GM21576 (cell line): ENCODE data around the gene ZDHHC3.

Source experiments
- ATAC-seq: cut with Tn5 transposase; IDR thresholded peaks from one replicate; pipeline ENCODE4 v1.9.1; 2021; ENCODE audit warnings: mild to moderate bottlenecking, moderate library complexity; ENCODE audit not compliant: unreplicated experiment

ZDHHC3 gene

DNA sequence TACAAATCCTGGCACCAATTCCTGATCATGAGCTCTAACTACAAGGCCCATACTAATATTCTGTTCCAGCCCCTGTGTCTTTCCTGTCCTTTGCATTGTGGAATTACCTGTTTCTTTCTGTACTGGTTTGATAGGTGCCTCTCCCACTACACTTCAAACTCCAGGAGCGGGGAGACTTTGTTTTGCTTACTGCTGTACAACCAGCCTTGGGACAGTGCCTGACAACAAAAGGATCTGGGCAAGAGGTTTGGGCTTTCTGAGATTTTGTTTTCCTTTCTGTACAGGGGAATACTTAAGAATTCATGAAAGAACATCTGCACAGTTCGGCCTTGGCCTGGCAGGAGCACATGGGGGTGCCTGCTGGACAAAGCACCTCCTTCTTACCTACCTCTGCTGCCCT lies 45.1 kb downstream of the ZDHHC3 start:
- ATAC-seq: no peak

DNA sequence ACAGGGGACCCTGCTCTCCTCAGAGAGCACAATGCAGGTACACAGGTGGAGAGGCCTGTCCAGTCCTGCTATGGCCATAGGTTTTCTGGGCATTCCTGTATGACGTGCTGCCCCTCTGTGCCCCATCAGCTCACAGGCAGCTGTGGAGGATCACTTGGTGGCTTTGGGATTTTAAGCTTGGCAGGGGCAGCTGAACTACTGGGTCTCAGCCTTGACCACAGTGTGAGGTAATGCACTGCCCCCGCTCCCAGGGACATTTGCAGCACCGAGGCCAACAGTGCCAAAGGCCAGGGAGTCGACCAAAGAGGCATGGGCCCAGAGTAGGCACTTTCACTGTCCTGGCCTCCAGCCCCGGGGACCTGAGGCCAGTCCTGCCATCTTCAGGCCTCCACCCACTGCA lies 46.2 kb downstream of the ZDHHC3 start:
- no peak for ATAC-seq

DNA sequence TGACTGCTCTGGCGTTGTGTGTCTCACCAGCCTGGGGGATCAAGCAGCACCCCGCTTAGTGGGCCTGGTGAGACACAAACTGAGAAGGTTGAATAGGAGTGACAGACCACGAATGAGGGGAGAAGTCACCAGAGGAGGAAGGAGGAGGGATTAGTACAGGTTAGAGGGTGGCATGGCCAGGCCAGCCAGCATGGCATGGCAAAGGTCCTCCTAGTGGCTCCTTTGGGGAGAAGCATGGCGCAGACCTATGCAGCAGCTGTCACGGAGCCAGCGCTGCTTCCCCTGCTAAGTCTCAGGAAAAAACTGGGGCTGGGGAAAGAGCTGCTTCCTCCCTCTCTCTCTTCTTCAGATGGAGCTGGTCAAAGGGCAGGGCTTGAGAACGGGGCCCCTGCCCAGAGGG lies 48.6 kb downstream of the ZDHHC3 start:
- no peak for ATAC-seq

DNA sequence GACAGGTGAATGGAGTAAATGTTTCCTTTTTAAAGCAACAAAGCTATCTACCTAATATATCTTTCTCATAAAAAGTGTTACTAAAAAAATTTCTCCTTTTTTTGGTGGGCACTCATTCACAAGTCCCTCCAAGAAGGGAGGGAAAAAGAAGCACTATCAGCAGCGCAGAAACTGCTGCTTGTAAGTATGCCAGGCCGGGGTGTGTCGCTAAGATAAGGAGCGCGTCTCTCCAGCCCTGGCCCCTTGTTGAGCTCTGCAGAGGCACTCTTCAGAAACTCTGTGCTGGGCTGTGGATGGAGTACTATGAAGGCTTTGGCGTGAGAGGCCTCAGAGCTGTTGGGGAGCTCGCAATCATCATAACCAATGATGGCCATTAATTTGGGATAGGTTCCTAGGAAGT lies 49.1 kb downstream of the ZDHHC3 start:
- ATAC-seq: no peak

DNA sequence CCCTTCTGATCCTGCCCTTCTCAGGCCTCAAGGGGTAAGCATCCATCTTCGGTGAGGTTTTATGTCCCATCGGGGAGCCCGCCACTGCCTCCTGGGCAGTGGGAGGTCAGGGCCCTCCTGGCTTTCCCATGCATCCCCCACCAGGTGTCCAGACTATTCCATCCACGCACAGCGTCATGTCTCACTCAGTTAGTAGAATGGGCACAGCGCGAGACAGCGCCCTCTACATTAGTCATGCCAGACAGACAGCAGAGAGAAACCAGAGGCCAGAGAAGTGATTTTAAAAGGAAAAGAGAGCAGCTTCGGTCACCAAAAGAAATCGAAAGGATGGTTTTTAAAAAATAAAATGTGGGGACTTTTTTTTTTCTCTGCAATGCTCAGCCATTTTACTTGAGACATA lies 49.8 kb downstream of the ZDHHC3 start:
- no peak for ATAC-seq

DNA sequence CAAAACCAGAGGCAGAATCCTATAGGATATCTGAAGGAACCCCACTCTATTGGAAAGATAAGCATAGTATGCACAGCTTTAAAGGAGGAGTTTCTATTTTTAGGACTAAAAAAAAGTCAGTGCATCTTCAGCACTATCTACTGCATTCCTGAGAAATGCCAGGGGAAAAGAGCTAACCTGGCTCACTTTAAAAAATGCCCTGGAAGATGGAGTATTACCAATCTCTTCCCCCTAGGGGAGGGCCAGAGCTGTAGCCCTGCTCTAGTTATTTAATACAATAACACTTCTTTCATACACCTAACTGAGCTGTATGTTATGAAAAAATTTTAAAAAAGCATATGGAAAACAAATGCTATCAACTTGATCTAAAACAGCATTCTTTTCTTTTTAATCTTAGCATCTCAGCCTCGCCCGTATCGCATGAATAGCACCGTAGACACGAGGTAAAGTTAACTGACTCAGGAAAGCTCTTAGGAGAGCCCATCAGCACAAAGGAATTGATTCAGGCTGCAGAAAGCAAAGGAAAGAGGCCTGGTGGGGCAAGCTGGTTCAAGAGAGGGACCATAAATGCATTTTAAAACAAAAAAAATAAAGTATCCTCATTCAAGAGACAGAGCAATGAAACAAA lies 51.4 kb downstream of the ZDHHC3 start:
- no peak for ATAC-seq

DNA sequence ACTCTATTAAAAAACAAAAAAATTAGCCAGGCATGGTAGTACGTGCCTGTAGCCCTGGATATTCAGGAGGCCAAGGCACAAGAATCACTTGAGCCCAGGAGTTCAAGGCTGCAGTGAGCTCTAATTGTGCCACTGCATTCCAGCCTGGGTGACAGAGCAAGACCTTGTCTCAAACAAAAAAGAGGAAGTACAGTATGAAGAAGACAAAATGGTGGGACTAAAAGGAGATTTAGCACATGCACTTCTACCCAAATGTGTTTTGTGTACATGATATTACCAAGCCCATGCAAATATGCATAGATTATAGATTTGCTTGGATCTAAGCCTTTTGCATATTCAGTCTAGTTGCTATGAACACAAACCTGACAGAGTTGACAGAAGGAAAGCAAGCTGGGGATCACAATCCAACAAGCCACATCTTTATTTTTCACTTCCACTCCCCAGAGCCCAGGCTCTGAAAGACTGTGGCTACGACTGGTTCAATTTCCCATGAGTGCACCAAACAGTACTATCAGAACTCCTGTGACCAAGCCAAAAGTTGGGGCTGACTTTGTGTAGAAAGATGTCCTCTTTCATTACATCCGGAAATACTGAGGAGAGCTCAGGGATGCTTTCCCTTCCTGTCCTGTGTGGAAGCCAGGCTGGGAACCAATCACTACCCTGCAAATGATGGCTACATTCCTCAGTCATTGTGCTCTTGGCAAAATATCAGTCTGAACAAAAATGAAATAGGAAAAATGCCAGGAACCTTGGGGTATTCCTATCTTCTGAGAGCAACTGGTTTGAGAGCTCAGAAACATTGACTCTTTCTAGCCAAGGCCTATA lies 52.1 kb downstream of the ZDHHC3 start:
- no peak for ATAC-seq

DNA sequence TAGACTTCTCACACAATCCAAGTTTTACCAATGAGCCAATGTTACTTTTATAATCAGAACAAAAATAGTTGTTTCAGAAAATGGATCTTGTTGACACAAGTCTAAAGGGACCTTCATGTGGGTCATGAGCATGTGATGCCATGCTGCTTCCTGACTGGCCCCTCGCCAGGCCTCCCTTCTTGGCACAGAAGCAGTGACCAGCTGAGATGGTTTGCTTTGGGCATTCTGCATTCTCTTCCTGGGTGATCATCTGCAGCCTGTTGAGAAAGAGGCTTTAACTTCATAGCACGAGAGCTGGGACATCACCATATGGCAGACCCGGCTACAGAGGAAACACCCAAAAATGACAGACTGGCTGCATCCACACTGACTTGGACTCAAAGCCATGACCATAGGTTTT lies 55.9 kb downstream of the ZDHHC3 start:
- no peak for ATAC-seq

DNA sequence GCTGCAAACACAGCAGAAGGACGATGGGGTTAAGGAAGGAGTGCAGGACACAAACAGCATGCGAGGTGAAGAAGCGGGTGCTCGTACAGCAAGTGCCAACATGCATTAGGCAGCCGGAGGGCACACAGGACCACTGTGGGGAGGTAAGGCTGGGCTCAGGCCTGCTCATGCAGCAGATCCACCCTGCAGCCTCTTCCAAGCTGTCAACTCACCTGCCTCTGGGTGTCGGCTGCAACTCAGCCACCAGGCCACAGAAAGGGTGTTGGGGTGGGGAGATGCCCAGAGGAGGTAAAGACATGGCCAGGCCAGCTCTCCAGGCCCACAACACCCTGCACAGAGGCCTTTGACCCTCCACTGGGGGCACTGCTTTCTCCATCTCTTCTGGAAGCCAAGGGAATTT lies 57.4 kb downstream of the ZDHHC3 start:
- ATAC-seq: no peak

DNA sequence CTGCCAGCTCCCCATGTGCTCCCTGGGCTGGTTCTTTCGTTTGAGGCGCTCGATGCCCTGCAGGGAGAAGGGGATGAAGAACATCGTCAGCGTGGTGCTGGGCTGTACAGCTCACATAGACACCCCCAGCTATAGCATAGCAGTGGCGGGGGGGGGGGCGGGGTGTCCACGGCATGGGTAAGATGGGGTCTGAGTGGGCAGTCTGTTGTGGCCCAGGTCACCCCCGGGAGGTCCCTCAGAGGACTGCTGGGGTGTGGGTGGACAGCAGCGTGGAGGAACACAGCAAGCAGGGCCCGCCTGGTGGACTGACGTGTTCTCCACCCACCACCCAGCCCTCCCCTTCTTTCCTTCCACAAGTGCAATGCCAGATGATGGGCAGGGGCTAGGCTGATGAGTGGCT lies 57.9 kb downstream of the ZDHHC3 start:
- no peak for ATAC-seq

DNA sequence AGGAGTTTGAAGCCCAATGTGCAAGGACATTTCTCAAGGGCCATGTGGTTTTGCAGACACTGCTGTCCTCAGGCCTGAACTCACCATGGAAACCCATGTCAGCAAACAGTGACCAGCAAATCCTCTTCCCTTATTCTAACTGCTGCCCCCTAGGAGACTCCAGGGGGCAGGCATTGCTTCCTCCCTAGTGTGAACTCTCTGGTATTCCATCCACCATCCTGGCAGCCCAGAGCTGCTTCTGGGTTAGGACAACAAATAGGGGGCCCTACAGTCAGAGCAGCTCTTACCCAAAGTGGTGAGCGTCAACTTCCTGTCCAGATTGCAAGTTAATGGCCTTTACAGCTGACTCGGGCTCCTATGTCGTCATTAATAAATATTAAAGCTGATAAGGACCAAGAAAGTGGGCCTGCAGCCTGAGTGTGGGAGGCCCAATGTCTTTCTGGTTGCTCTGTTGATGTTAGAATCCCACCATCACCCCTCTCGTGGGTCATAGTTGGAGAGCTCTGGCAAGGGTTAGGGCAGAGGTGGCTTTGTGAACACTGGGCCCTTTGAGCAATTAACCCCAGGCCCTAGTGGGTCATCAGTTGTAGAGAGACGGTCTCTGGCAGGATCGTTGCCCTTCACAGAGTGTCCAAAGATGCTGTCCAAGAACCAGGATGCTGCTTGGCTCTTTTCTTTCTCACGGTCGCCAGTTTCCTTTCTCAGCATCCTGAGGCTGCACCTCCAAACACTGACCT lies 60.1 kb downstream of the ZDHHC3 start:
- no peak for ATAC-seq

DNA sequence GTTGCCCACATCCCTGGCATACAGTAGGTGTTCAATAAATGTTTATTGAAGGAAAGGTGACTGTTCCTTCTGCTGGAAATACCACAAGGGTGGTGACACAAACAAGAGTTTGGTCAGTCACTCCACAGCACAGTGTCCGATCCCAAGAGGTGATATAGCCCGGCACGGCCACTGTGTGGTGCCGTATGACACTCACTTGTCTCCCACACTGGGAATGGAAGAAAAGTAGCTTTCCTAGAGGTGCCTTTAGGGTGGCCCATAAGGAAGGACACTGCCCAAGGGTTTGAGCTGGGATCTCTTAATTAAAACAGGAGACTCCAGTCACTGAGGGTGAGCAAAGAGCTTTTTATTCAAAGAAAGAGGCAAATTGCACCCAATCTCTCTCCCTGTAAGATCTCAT lies 61.0 kb downstream of the ZDHHC3 start:
- no peak for ATAC-seq

DNA sequence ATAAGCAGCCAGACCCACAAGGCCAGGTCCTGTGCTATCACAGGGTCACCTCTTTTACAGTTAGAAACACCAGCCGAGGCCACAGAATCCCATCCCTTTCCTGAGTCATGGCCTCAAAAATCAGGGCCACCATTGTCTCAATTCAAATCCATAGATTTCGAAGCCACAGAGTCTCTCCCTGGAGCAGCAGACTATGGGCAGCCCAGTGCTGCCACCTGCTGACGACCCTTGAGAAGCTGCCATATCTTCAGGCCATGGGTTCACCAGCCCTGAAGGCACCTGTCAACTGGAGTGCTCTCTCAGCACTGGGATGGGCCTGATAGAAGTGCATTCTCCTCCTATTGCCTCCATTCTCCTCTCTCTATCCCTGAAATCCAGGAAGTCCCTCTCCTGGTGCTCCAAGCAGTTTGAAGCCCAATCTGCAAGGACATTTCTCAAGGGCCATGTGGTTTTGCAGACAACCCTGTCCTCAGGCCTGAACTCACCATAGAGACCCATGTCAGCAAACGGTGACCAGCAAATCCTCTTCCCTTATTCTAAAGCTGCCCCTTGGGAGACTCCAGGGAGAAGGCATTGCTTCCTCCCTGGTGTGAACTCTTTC lies 62.0 kb downstream of the ZDHHC3 start:
- no peak for ATAC-seq

DNA sequence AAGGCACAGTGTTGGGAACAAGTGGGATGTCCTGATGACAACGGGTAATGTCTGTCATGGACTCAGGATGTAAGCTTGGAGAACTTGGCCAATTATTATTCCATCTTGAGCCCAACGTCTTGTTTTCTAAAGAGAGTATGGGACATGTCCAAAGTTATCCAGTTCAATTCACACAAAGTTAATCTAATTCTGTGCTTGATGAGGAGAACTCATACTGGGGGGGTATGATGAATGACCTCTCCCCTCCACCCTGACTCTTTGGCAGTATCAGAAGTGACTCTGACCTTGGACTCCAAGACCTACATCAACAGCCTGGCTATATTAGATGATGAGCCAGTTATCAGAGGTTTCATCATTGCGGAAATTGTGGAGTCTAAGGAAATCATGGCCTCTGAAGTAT lies 65.3 kb downstream of the ZDHHC3 start:
- ATAC-seq: no peak

DNA sequence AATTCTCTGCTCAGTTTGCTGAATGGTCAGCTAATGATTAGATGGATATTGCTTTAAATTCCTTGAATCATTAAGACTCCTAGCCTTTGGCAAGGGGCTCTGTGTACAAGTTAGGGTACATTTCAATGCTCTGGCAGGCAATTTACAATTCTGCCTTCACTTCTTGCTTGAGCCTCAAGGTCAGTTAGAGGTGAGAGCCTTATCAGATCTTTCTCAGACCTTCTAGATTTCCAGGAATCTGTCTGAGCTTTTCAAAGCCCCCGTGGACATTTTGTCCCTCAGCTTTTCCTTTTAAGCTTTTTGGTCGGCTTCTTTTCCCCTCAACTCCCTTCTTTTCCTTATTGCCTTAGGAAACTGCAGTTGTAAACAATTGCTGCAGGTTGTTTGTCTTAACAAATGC lies 66.9 kb downstream of the ZDHHC3 start:
- ATAC-seq: no peak

DNA sequence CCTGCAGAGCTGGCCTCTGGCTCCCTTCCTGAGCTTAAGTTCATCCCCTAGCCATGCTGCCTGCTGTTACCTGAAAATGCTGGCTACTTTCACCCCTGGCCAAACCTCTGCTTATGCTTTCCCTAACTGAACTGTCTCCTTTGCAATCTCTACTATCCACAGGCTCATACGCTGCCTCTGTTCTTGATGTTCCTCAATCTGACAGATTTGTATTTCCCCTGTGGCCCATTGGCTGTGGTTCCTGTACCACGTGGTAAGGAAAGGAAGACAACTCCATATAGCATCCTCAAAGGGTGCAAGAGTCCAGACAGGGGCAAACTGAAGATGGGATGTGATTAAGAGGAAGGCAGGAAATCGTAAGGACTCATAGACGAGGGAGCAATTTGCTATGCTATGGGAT lies 68.4 kb downstream of the ZDHHC3 start:
- no peak for ATAC-seq

DNA sequence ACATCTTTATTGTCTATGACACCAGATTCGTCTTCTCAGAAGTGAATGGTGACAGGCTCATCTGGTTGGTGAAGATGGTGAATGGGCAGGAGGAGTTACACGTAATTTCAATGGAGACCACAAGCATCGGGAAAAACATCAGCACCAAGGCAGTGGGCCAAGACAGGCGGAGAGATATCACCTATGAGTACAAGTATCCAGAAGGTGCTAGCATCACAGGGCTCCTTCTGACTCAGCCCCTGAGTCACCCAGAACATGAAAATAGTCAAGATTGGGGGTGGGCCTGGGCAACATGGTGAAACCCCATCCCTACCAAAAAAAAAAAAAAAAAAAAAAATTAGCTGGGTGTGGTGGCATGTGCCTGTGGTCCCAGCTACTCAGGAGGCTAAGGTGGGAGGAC lies 69.0 kb downstream of the ZDHHC3 start:
- no peak for ATAC-seq

DNA sequence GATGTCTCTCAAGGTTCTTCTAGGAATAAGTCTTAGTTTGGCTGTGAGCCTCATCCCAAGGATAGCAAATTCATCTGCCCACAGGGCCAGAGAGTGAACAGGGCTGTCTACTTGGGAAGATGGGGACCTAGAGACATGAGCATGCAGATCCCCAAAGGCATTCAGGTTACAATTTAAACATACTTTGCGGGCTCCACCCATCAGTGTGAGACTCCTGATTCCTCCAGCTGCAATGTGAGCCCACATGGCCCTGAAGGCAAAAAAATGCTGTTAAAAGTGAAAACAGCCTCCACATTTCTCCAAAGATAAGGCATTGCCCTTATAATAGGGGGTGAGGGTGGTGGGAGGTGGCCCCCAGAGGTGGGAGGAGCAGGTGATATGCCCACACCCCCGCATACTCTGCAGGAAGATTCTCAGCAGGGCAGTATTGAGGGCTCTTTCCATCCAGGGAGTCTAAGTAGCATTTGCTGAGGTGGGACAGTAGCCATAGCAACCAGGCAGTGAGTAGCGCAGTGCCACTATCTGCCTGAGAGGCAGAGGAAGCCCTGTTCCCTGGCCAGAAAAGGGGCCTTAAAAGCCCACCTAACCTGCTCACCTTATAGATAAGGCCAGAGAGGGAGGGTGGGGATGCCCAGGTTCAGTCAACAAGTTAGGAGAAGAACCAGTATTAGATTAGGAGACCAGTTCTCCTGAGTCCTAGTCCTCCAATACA lies 70.4 kb downstream of the ZDHHC3 start:
- ATAC-seq: no peak

DNA sequence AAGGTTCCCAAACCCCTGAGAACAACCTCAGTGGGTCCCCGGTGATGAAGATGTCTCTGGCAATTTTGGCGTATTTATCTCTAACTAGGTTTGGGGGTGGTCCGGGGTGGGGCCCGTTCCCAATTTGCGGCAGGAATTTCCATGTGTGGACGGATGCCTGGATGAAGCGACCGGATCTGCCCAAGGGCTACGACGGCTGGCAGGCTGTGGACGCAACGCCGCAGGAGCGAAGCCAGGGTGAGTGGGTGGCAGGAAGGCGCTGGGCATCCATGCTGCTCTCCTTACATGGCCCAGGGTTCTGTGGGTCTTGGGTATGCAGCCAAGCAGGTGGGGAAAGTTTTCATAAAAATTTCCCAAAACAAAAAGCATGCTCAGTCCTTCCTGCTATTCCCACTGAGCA lies 72.2 kb downstream of the ZDHHC3 start:
- no peak for ATAC-seq

DNA sequence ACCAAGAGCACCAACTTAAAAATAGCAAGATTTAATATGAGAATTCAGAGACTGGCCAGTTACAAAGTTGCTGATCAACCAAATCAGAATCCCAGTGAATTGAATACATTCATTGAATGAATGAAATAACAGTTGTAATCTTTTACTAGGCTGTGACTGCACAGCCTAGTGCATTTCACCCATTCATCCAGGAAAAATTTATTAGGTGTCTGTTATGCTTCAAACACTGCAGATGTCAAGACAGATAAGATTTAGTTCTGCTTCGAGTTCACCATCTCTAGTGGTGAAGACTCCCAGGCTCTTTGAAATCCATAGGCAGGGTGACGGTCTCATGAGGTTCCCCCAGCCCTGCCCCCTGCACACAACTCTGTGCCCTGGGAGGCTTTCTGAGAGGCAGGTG lies 72.7 kb downstream of the ZDHHC3 start:
- no peak for ATAC-seq

DNA sequence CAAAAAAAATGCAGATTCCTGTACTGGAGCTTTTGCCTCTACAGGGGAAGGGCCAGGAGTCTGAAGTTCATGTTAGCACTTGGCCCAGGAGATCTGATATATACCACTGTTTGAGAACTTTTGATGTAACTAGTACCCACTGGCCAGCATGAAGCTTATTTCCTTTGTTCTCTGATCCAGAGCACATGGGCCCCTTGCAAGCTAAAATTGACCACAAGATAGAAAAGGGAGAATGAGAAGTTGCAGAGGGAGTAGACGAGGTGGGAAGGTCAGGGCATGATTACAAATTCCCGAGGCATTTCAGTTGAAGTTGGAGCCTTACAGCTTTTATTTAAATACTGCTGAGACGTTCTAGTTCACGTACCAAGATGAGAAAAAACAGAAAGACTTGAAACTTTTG lies 73.3 kb downstream of the ZDHHC3 start:
- no peak for ATAC-seq
